Stimulated activated CD8-positive, alpha-beta memory T cell treated with anti-CD3 and anti-CD28 coated beads, Interleukin-4, amount 100 ng/mL, for 4 hours (primary cell): Measurements from ENCODE around the gene NHSL2.

ENCODE experiments used
- DNase-seq, 2 donors: peaks; one replicate each; pipeline ENCODE4 v3.0.0-alpha.2; 2020; ENCODE audit warnings: low read depth in 2 of 2, low spot score in 1 of 2

Gene NHSL2

GRCh38 chrX:72062916-72063315 is 152.3 kb downstream of the NHSL2 start:
- DNase-seq, result no peak

GRCh38 chrX:72069350-72070160 is 158.9 kb downstream of the NHSL2 start:
- DNase-seq, result no peak

DNA sequence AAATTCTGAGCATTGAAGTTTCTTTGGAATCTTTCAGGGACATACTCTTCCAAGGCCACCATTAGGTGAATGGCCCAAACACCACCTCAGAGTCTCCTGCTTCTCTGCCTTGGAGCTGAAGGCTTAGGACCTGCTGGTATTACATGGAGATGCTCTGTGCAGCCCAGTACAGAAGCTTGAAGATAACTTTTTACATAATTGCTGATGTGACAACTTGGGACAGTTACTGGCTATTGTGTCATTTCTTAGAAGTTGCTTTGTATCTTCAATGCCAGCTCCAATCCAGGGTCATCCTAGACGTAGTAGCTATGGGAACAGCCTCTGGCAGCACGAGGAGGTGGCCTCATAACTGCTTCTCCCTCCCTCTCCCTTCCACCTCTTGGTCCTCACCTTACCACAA is 160.6 kb downstream of the NHSL2 start:
- no peak for DNase-seq

DNA sequence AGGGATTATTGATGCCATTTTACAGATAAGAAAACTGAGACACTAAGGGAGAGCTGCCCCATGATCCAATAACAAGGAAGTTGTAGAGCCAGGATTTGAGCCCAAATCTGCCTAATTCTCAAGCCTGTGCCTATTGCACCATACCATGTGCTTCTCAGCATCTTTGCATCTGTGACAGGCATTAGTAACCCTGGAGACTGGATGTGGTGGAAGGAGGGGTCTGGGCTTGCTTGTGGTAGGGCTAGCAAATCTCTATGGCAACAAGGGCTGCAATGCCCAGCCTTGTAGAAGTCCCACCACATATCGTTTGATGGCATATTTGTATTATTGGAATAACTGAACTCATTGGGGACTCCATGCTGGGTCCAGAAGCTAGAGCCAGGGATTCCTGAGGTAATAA is 163.0 kb downstream of the NHSL2 start:
- DNase-seq, result no peak

DNA sequence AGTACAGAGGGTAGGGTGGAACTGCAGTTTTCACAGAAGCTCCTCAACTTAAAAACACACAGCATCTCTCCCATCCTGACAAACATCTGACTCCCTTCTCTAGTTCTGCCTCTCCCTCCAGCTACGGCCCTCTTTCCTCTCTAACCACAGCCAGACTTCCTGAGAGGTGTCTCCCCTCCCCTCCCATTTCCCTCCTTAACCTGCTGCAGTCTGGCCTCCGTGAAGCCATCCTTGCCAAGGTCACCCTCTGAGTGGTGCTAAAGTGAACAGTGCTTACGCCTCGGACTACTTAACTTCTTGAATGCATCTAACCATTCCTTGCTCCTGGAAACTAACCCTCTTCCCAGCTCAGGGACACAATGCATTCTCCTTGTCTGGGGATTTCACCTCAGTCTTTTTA is 167.8 kb downstream of the NHSL2 start:
- no peak for DNase-seq

DNA sequence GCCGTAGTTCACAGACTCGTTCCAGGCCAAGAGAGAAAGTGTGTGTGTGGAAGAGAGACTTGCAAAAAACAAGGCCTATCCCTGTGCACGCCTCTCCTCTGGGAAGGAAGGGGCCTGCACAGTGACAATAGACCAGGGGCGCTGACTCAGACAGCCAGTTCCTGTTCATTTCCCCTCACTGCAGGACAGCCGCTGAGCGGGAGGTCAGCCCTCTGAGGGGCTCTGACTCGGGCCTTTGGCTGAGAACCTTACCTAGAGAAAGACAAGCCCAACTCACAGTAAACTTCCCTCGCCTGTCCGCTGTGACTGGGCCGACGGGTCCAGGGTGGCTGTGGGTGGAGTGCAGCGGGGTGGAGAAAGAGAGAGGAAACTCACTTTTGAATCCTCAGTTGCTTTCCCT is 169.0 kb downstream of the NHSL2 start:
- no peak for DNase-seq

DNA sequence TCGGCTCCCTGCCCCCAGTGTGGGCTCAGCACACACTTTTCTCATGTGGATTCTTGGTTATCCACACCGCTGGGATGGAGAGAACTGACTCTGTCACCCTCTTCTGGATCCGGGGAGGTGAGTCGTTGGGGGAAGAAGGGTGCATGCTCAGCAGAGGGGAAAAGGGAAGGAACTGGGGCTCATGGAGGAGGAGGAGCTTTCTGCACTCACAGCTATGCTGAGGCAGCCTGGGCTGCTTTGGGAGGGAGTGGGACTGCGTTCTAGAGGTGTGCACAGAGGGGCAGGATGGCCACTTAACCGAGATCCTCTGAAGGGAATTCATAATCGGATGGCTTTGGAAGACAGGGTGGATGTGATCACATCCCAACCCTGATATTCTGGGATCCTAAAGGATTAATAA is 169.5 kb downstream of the NHSL2 start:
- DNase-seq, result no peak

DNA sequence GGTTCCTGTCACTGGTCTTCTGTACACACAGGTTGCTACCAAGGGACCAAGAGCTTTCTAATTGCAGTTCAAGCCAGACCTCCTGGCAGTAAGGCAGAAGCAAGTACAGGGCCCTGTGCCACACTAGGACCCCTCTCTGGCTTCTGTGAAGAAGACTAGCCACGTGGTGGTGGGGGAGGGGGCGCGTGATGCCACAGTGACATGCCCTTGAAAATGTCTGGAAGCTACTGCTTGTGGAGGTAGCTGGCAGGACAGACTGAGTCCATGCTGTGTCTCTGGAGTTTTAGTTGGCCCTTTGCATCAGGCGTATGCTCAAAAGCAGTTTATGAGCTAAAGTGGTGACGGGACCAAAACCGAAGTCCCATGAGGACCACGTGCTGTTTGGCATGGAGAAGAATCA is 170.2 kb downstream of the NHSL2 start:
- no peak for DNase-seq

- no peak for DNase-seq
Measured at GRCh38 chrX:72081605-72082320, 171.1 kb downstream of the NHSL2 start.

GRCh38 chrX:72083291-72083690 is 172.6 kb downstream of the NHSL2 start:
- DNase-seq, result no peak

- DNase-seq, result no peak
Measured at GRCh38 chrX:72084114-72084513, 173.5 kb downstream of the NHSL2 start.

- DNase-seq, result no peak
Measured at GRCh38 chrX:72086995-72087394, 176.3 kb downstream of the NHSL2 start.

- no peak for DNase-seq
Measured at GRCh38 chrX:72088761-72089160, 178.1 kb downstream of the NHSL2 start.

- no peak for DNase-seq
Measured at GRCh38 chrX:72089254-72089653, 178.6 kb downstream of the NHSL2 start.

DNA sequence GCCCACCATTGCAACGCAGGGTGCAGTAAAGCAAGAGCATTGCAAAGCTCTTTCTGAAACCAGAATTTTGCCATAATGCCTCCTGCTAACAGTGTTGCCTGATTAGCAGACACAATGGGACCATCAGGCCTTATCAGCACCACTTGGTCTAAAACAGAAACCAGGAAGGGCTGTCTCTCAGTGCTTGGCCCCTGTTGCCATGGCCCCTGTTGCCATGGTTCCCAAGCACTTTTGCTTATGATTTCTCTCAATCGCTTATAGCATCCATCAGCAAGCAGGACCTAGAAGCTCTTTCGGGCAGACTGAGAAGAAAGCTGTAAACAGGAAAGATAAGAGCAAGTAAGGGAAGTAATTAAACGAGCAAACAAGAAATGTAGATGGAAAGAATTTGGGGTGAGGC is 184.2 kb downstream of the NHSL2 start:
- peak; percentile 11 to 29 for DNase-seq

GRCh38 chrX:72095370-72095769 is 184.7 kb downstream of the NHSL2 start:
- no peak for DNase-seq

GRCh38 chrX:72097098-72097497 is 186.5 kb downstream of the NHSL2 start:
- DNase-seq, result no peak

- no peak for DNase-seq
Measured at GRCh38 chrX:72100051-72100755, 189.6 kb downstream of the NHSL2 start.

DNA sequence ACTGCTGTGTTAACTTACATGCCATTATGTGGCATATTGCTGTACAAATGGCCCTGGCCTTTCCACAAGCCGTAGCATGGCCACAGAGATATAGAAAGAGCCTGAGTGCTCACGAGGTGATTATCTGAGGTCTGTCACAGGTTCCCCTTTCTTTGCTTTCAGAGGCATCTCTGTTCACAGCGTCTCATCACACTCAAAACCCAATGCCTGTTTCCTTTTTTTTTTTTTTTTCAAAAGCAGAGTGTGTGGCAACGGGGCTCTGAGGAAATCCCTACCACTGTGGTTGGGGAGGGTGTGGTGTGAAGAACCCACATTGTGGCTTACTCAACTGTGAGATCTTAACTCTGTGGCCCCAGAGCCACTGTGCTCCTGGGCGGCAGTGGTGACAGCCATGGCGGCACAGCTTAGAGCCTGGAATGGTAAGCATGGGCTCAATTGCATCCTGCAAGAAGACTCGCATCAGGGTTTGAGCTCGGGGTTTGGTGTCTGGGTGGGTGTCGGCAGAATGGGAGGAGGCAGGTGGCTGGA is 190.2 kb downstream of the NHSL2 start:
- DNase-seq, result peak; percentile 15 to 55

- DNase-seq, result no peak
Measured at GRCh38 chrX:72101597-72102037, 191.0 kb downstream of the NHSL2 start.

GRCh38 chrX:72102126-72102525 is 191.5 kb downstream of the NHSL2 start:
- DNase-seq, result no peak

GRCh38 chrX:72102760-72103159 is 192.1 kb downstream of the NHSL2 start:
- DNase-seq, result no peak
